Head of caudate nucleus (tissue), 42 donors: Measurements from ENCODE around the gene ME3.

Source experiments
- DNase-seq, 42 donors: peaks; one replicate each; pipeline versions ENCODE4 v3.0.0 to v3.0.0-alpha.2; 2020 to 2021; ENCODE audit warnings: mixed read lengths in 7 of 42
- intact Hi-C: fragments of 100-400 bp; cut with DNase I; formaldehyde crosslinking; loops from one replicate; pipeline ENCODE4 v1.15.0; 2022

The ME3 gene

DNA sequence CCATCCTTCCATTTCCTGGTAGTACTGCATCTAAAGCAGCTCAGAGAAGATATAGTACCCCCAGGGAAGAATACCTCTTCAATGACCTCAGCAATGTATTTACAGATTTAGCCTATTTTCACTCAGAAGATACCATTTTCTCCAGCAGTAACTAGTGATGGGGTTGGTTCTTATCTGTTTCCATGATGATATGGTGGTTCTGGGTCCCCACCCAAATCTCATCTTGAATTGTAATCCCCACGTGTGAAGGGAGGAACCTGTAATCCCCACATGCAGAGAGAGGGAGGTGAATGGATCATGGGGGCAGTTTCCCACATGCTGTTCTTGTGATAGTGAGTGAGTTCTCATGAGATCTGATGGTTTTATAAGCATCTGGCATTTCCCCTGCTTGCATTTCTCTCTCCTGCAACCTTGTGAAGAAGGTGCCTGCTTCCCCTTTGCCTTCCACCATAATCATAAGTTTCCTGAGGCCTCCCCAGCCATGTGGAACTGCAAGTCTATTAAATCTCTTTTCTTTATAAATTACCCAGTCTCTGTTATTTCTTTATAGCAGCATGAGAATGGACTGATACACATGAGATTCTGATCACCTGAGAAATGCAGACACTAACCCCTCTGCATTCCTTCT, 158.6 kb downstream of the ME3 start:
- intact Hi-C loops = no loop called here

DNA sequence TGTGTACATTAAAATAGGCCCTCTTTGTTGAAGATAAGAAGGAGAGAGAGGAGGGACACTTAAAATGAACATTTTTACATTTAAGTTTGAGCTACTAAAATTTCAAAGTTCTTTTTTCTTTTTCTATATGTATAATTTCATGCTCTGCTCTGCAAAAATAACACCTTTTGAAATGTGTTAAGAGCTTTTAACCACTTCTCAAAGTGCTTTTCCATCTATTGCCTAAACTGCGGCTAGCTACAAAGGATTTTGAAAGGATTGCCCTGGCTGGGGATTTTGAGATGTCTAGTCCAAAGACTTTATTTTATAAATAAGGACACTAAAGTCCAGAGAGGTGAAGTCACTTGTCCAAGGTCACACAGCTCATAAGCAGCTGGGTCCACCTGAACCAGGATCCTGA, 159.3 kb downstream of the ME3 start:
- DNase-seq = no peak
- intact Hi-C loops = no loop called here

More for the DNA sequence above, 158.6 kb downstream of the ME3 start:
- no peak for DNase-seq

DNA sequence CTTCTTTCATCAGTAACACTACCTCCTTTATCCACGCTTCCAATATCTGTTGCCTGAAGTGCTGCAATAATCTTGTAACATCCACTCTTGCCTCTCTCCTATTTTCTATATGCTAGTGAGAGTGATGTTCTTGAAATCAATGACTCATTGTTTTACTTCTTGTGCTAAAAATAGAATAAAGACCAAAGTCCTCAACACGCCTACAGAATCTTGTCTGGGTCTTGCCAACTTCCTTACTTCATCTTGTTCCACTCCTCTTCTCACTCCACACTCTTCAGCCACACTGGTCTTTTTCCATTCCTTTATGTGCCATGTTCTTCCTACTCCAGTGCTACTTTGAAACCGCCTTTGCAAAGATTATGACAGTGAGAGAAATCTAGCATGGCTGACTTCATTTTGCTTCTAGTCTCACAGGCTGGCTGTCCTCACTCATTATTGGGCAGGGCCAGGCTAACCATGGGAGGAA, 161.3 kb downstream of the ME3 start:
- intact Hi-C loops = no loop called here

DNA sequence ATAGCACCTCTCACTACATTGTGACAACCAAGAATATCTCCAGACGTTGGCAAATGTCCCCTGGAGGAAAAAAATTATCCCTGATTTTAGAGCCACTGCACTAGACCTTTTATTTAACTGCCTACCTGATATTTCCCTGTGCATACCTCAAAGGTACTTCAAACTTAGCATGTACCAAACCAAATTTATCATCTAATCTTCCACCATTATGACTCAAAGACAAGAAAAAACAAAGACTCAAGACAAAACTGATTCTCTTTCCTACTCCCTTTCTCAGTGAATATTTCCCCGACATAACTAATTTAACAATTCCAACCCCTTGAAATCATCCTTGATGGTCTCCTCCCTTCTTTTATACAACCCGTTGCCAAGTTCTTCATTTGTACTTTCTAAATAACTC, 161.7 kb downstream of the ME3 start:
- intact Hi-C loops = no loop called here
- no peak for DNase-seq

More for the DNA sequence above, 161.3 kb downstream of the ME3 start:
- no peak for DNase-seq

DNA sequence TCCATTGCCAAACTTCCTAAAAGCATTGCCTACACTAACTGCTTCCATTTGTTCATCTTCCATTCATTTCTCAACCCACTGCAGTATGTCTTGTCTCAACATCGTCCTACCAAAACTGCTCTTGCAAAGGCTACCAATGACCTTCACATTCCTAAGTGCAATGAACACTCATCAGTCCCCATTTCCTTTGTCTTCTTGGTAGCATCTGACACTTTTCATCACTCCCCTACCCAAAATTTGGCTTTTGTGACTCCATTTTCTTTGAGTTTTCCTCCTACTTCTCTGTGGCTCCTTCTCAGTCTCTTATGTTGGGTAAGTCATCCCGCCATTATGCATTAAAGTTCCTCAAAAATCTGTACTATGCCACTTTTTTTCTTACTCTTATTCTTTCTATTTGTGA, 162.3 kb downstream of the ME3 start:
- DNase-seq = no peak
- intact Hi-C loops = no loop called here

DNA sequence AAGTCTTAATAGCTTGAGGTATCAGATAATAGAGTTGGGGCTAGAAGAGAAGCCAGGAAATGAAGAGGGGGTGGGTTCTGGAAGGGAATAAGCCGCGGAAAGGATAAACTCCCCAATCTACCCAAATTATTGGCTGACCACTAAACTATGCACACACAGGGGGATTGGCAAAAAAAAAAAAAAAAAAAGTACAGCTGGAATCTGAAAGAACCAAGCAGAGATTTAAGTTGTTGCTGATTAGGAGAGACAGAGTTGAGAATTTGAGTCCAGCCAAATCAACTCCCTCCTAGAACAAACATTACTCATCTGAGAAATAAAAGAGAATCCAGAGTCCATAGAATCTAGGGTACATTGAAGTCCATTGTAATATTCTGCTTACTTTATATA, 162.8 kb downstream of the ME3 start:
- no peak for DNase-seq
- intact Hi-C loops = no loop called here

DNA sequence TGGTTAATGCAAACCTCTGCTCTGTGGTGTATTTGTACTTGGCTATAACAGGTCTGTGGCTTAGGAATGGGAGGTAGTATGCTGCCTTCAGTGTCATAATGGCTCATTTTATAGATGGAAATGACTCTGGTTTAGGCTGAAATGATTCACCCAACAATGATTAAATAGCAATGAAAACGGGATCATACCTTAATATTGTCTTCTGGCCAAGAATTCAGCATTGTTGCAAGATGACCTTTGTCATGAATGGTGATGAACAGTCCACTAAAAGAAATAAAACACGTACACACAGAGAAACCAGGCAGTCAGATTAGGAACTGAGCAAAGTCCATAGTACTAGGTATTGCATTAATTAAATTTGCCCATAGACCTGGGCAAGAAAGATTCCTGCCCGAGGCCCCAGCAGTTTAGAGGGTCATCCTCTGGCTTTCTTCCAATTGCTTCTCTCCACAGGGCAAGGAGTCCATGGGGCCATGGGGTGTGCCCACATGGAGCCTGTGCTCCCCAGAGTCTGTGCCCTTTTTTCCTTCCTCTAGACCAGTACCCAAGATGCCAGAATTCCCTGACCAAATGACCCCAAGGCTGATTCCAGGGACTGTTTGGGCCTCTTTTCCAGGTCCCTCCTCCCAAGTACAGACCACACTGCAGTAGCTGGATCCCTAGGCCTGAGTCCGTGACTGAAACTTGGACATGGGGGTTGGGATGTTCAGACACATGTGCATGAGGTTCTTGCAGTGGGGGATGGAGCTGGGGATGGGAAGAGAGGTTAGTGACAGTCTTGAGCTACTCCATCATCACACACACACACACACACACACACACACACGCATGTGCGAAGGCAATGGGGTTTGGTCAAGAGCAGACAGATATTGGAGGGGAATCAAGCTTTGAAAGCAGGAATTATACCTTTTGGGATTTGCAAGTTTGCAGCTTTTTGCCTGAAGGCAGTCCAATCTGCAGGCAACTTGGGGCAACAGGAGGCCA, 163.5 kb downstream of the ME3 start:
- DNase-seq = no peak
- intact Hi-C loops = no loop called here

DNA sequence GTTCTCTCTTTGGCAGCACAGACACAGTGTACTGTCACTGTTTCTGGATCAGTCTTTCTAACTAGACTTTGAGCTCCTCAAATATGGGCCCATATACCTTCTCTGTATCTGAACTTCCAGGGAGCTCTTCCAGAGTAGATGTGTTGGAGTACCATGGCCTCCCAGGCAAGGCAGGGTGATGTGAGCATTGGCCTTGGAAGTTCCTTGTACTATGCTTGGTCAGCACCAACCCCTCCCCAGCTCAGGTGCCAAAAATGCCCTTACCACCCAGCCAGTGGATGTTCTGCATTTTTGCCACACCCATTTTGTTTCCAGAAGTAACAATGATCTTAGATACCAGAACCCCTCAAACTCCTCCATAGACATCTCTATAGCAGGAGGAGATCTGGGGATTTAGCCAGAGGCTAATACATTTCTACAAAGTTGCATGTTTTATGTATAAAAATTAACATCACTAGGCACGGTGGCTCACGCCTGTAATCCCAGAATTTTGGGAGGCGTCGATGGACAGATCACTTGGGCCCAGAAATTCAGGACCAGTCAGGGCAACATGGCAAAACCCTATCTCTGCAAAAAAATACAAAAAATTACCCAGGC, 165.1 kb downstream of the ME3 start:
- no peak for DNase-seq
- intact Hi-C loops = no loop called here

DNA sequence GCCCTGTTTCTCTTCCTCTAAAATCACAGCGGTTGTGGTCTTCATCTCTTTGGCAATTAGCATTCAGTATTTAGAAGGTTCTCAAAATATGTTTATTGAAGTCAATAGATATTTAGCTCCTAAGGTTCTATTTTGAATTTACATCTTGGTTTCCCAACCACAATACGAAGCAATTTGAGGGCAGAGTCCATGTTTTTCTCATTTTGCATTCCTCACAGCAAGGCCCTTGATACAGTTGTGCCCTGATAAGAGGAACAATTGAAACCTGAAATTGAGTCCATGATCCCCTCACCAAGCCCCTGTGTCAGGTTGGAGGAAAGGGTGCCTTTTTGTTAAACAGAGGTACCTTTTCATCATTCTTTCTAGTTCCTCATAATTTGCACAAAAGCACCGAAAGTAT, 166.2 kb downstream of the ME3 start:
- no peak for DNase-seq
- intact Hi-C loops = no loop called here

DNA sequence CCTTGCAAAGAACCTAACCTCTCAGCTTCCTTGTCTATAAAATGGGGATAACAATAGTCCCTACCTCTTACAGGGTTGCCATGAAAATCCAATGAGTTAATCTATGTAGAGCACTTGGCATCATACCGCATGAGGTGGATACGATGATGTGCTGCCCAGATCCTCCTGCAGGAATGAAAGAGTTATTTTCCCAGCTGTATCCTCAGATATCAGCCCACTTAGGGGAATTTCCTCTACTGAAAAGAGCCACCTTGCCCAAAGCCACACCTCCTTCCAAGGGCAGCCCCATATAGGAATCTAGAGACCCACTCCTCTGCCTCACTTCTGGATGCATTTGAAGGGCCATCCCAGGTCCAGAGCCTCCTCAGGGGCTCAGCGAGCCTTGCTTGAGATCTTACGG, 169.3 kb downstream of the ME3 start:
- no peak for DNase-seq
- intact Hi-C loops = no loop called here

DNA sequence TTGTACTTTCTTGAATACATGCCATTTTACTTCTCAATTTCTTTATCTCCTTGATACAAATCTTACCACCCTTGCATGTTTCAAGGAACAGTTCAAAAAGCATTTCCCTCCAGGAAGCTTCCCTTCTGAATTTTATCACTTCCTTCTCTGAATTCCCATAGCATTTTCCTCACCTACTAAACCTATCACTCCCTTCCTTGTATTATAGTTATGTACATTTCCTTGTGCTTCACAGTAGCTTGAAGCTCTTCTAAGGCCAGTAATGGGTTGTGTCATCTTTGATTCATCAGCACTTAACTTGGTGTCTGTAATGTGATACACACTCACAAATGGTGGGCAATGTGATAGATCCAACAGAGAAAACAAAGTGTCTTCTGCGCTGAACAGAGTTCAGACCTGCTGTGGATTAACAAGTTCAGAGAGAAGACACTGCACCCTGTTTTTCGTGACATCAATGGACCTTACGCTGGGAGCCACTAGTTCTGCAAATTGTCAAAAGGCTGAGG, 170.2 kb downstream of the ME3 start:
- DNase-seq = no peak
- intact Hi-C loops = no loop called here

DNA sequence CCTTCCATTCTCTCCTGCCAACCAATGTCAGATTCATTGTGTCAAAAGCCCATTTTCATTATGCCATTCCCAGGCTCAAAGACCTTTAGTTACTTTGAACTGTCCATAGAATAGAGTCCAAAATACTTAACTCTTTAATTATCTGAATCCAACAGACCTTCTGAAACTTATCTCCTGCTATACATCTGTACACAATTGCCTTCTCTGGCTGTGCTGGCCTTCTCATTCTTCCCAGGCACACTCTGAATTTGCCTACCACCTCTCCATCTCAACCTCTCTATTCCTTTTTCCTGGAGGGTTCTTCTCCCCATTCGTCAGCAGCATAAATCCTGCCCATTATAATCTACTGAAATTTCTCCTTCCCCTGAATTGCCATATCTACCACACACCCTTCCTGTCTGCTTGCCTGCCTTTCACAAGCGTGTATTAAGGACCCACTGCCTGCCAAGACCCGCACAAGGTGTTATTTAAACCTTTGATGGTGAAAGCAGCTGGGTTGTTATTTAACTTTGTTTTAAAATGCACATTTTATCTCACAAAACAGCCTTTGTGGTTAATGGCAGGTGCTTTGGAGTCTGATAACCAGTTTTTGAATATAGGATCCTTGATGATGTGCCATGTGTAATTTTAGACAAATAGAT, 171.8 kb downstream of the ME3 start:
- intact Hi-C loops = no loop called here
- DNase-seq = no peak

DNA sequence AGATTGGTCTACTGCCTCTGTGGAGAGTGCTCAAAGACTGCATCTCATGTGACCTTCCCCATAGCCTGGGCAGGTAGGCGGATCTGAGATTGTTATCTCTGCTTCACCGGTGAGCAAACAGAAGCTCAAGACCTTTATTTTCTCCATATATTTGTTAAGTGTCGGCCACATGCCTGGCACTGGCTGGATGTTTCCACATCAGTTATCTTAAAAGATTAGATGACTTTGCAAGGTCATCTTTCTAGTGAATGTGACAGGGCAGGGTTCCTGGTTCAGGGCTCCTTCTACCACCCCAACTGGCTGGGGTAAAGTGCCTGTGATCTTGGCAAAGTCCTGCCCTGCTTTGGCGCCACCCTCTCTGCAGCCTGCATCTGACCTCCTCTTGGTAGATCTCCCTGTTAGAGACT, 172.7 kb downstream of the ME3 start:
- DNase-seq = no peak
- intact Hi-C loops = no loop called here

DNA sequence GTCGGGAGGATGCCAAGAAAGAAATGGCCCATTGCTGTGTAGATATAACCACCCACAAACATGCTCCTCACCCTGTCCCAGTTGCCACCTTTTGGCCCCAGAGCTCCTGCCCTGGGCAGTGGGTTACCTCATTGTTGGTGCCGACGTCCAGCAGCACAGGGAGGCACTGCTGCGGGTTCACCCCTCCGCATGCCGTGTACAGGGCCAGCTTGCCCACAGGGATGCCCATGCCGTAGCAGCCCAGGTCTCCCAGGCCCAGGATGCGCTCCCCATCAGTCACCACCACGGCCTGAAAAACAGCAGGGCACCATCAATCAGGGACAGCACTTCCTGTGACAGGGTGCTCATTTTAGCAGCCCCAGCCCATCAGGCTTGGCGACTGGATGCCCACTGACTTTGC, 174.6 kb downstream of the ME3 start:
- intact Hi-C loops = no loop called here
- no peak for DNase-seq

DNA sequence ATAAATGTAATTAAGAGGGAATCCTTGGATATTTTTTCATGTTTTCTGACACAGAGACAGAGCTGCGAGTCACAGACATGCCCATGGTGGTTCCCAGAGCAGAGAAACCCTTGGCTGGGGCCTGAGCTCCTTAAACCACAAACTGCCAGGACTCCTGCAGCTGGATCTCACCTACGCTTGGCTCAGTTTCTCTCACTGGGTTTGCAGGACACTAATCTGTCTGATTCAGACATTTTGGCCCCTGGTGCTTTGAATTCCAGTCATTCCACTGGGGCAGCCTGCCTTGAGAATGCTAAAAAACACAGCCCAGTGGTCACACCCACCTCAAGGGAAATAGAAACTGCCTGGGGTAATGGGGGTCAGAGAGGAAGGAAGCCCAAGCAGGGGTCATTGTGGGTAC, 175.1 kb downstream of the ME3 start:
- intact Hi-C loops = no loop called here
- DNase-seq = no peak

DNA sequence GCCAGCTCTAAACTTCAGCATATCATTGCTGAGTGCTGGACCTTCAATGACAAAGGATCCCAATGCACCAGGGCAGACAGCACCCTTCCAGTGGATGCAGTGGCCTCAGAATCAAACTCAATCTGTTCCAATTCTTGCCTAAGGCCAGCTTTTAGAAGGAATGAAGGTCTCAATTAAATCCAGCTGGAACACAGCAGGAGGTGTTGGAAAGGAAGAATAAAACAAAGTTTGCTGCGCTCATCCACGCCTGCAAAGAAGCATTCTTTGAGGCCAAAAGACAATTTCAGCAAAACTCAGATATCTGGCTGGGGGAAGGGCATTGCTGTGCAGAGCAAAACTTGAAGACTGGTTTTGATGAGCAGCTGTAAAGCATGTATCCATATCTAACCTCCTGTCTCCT, 177.1 kb downstream of the ME3 start:
- intact Hi-C loops = no loop called here

DNA sequence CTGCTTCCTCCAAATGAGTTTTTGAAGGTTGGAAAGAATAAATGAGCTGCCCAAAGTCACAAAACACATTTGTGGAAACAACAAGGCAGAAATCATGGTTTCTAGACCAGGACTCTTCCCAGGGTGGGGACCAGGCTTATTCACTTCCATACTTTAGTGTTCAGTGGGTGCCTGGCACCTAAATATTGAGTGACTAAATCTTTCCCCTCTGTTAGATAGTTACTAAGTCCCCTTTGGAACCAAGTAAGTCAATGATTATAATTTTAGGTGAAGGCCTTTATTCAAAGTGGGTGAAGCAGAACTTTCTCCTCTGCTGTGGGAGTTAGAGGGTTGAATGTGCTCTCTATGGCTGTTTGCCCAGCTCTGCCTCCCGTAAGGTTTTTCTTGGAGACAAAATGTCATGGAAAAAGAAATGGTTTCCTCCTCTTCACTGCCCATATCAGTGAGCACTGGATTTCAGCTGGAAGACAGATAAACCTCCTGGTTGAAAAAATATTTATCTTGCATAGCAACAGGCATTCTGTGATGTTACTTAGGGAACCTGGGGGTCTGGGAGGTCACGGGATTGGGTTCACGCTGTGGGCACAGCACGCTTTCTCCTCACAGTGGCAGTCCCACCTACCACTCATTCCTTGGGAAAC, 179.9 kb downstream of the ME3 start:
- DNase-seq = no peak
- intact Hi-C loops = no loop called here

More for the DNA sequence above, 177.1 kb downstream of the ME3 start:
- DNase-seq = no peak

DNA sequence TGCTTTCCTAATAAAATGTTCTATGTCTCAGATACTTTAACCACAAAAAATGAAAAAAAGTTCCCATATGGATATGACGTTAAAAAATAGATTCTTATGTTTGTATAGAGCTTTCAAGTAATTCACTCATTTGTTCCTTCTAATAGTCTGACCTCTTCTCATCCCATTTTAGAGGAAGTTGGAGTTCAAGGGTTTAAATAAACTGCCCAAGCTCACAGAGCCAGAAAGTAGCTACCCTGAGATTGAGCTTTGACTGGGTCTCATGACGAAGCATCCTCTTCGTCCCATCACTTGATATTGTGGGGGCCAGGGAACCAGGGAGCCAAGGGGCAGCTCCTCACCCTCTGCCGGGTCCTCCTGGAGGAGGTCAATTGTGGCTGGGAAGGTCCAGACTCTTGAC, 181.4 kb downstream of the ME3 start:
- intact Hi-C loops = no loop called here
- no peak for DNase-seq

DNA sequence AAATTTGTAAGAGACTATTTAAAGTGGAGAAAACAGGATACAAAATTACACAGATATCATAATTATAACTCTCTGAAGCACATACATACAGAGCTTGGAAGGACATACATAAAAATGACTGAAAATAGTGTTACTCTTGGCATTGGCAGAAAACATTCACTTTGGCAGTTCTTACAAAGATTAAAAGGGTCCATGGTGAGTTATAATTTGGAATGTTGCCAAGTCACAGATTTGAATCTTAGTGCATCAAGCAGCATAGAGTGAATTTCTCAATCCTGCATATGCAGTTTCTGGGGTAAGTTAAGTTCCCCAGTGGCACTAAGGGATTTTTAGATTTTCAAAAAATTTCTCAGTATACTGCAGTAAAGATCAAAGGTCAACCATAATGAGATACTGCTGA, 181.8 kb downstream of the ME3 start:
- no peak for DNase-seq
- intact Hi-C loops = no loop called here
